Cardiac septum (tissue), 1 donor: ENCODE measurements around the gene MYO1D. TPM values are rescaled to one million over a fixed set of nuclear protein-coding genes. Genes with fewer than 3 reads are reported as not detected.
"Not testable (repeated sequence)": the region's sequence is repeated elsewhere in the genome, so short reads cannot be mapped to it uniquely, and the experiment has no call there.

ENCODE experiments used
- DNase-seq: peaks from one replicate; pipeline ENCODE4 v3.0.0-alpha.2; 2020; ENCODE audit warnings: low spot score
- intact Hi-C: fragments of 100-400 bp; cut with DNase I; formaldehyde crosslinking; loops from one replicate; pipeline ENCODE4 v1.14.0; 2022
- total RNA-seq: library from RNA; stranded (reverse); fragmentation: NEBNext Ultra II Directional; extraction: Animal tissue kit (Norgen Biotek cat#: 25700); gene quantifications from one replicate; pipeline ENCODE4 v1.2.1, GENCODE V29; 2021
- donor health status: DM: no; HTN: no; CAD: no.

The MYO1D gene
- total RNA-seq, 1 donor from 2014 or later, result 18.9 TPM

GRCh38 chr17:32536736-32537643, 339.9 kb downstream of the MYO1D start:
- intact Hi-C loops, result no loop called here
- no peak for DNase-seq

DNA sequence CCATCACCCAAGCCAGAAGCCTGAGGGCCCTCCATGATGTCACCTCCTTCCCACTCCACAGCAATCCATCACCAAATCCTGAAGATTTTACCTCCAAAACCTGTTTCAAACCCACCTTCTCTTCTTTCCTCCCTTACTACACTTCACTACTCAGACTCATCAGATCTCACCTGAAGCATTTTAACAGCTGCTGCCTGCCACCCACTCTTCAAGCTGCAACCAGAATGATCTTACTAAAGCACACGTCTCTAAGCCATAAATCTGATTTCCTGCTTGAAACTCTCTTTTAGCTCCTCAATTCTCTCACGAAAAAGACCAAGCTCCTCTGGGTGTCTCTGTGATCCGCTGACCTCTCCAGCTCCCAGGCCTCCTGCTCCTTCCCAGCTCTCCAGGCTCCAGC, 343.6 kb downstream of the MYO1D start:
- intact Hi-C loops, result no loop called here
- no peak for DNase-seq

DNA sequence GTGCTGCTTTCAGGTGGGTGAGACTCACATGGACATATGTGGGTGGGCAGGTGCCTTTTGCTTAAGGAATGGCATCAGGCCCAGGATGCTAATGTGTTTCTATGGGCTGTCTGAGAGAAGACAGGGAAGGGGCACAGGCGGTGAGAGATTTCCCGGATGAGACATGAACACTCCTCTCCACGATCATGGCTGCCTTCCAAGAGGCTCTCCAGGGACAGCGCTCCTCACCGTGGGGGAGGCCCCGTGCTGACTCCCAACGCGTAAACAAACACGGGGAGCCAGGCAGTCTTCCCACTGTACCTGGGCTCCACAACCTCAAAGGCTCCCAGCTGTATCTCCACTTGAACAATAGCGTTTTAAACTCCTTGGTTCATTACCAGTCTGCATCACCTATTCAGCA, 347.3 kb downstream of the MYO1D start:
- no peak for DNase-seq
- intact Hi-C loops, result no loop called here

- no peak for DNase-seq
These were observed 348.1 kb downstream of the MYO1D start for GRCh38 chr17:32528825-32529224.

DNA sequence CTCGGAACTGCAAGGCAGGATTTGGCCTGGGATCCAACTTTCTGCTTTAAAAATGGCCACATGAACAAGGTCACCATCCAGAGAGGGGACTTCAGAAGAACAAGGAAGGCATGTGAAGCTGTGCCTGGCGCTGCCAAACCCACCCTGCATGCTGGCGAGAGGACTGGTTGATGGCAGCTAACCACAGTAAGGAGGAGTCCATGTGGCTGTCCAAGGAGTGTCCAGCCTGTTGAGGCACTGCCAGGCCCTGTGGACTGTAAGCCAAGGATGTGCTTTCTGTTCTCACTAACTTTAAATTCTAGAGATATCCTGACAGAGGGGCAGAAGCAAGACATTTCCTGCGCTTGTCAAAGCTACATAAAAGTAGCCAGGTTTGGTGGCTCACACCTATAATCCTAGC, 349.8 kb downstream of the MYO1D start:
- no peak for DNase-seq
- intact Hi-C loops, result no loop called here

More at GRCh38 chr17:32528825-32529224, 348.1 kb downstream of the MYO1D start:
- intact Hi-C loops, result no loop called here

GRCh38 chr17:32525122-32525521, 351.8 kb downstream of the MYO1D start:
- no peak for DNase-seq
- intact Hi-C loops, result no loop called here

DNA sequence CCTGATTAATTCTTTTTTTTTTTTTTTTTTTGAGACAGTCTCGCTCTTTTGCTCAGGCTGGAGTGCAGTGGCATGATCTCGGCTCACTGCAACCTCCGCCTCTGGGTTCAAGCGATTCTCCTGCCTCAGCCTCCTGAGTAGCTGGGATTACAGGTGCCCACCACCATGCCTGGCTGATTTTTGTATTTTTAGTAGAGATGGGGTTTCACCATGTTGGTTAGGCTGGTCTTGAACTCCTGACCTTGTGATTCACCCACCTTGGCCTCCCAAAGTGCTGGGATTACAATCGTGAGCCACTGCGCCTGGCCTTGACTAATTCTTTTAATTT, 352.4 kb downstream of the MYO1D start:
- DNase-seq, intact Hi-C loops: not testable (repeated sequence)

DNA sequence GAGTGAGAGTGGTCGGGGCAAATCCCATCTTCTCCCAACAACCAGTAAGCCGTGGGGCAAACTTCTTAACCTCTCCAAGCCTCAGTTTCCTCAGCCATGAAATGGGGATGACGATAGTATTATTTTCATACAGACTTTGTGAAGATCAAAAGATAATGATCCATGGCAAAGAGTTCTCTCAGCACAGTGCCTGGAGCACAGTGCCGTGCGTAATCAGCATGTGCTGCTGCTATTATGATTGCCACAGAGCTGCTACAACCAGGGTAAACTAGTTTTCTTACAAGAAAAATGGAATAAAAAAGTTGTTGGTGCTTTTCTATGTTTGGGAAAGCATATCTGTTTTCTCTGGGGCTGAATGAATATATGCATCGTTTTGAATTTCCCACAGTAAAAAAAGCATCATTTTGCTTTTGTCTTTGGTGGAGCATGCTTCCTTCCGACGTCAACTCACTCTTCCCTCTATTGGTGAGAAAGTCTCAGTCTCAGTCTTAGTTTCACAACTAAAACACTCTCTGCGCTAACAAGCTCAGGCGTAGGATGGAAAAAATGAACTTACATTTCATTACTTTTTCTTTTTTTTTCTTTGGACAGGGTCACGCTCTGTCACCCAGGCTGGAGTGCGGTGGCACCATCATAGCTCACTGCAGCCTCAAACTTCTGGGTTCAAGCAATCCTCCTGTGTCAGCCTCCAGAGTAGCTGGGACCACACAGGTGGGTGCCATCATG, 352.9 kb downstream of the MYO1D start:
- no peak for DNase-seq
- intact Hi-C loops, result no loop called here

GRCh38 chr17:32523017-32523680, 353.8 kb downstream of the MYO1D start:
- intact Hi-C loops, result no loop called here
- DNase-seq, result no peak

GRCh38 chr17:32520737-32521404, 356.1 kb downstream of the MYO1D start:
- no peak for DNase-seq
- intact Hi-C loops, result no loop called here

- intact Hi-C loops, result no loop called here
- DNase-seq, result no peak
These were observed 356.7 kb downstream of the MYO1D start for GRCh38 chr17:32520104-32520701.

- intact Hi-C loops, result loop anchor here (5.0 to 10.0 kb wide), 2 partner anchors 37 to 355 kb away; partner anchors contain the start of gene MYO1D
- DNase-seq, result peak; percentile 77
These were observed 357.5 kb downstream of the MYO1D start for GRCh38 chr17:32519228-32520103.

GRCh38 chr17:32518646-32519227, 358.2 kb downstream of the MYO1D start:
- DNase-seq, result peak; percentile 31
- intact Hi-C loops, result loop anchor here (5.0 to 10.0 kb wide), 2 partner anchors 36 to 356 kb away; partner anchors contain the start of gene MYO1D

GRCh38 chr17:32517982-32518381, 358.9 kb downstream of the MYO1D start:
- intact Hi-C loops, result loop anchor here (5.0 to 10.0 kb wide), 2 partner anchors 36 to 357 kb away; partner anchors contain the start of gene MYO1D
- peak; percentile 29 for DNase-seq

DNA sequence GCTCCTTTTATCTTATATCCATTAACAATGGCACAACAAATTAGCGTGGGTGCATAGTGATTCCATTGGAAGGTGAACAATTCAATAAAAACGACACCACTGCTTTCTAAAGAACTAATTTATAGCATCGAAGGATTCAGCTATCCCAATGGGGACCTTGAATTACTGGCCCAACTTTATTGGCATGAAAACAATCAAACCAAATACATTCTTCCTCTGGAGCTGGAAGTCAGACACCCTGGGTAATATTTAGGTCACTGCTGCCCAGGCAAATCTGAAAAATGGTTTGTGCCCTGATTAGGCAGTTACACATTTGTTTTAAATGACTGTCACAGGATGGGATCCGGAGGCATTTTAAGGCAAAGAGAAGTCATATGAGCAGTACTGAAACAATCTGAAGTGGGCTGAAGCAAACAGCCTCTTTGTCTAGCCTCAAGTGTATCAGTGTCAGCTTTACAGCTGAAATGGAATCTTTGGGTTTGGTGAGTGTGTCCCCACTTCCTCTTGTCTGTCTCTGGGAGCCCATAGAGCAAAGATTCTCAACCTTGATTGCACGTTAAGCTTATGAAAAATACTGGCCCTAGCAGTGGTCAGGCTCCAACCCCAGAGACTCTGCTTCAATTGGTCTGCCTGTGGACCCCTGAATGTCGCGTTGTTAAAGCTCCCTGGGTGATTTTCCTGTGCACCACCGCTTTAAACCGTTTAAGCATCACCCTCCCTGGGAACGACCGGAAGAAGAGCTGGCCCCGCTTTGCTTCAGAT, 359.8 kb downstream of the MYO1D start:
- intact Hi-C loops, result loop anchor here (5.0 to 10.0 kb wide), 2 partner anchors 35 to 358 kb away; partner anchors contain the start of gene MYO1D
- DNase-seq, result peak; percentile 50

GRCh38 chr17:32516450-32516849, 360.5 kb downstream of the MYO1D start:
- intact Hi-C loops, result loop anchor here (5.0 to 10.0 kb wide), 2 partner anchors 34 to 358 kb away; partner anchors contain the start of gene MYO1D
- peak; percentile 38 for DNase-seq
